GM18526 (cell line): Measurements from ENCODE around the gene MRPL42.

Experiments used
- POLR2A ChIP-seq: IDR thresholded peaks from 3 replicates; pipeline ENCODE4 v1.6.1; 2011; ENCODE audit not compliant: insufficient read length; ENCODE audit errors: extremely low read depth

The MRPL42 gene

GRCh38 chr12:93549174-93549573 lies 81.9 kb downstream of the MRPL42 start:
- no peak for TF ChIP-seq POLR2A

- TF ChIP-seq POLR2A: no peak
These were observed 83.7 kb downstream of the MRPL42 start for GRCh38 chr12:93550748-93551611.

DNA sequence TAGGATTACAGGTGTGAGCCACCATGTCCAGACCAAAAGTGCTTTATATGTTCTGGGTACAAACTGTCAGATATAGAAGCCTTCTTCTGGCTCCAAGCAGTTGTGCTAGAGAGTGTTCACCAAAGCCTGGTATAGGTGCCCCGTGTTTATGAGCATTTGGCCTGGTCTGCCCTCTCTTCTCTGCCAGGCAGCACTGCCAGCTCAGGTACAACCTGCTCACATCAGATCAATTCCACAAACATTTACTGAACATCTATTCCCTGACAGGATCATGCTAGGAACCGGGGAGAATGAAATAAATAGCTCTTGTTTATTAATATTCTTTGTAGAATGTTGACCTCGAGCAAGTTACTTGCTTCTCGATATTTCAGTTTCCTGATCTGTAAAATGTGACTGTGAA lies 85.1 kb downstream of the MRPL42 start:
- no peak for TF ChIP-seq POLR2A

- no peak for TF ChIP-seq POLR2A
These were observed 96.7 kb downstream of the MRPL42 start for GRCh38 chr12:93563807-93564538.

- TF ChIP-seq POLR2A: no peak
These were observed 98.4 kb downstream of the MRPL42 start for GRCh38 chr12:93565760-93566159.
